Muscle of leg (tissue), 11 donors: ENCODE results near the gene TM9SF3. TPM values are rescaled to one million over a fixed set of nuclear protein-coding genes. Genes with fewer than 3 reads are reported as not detected.

ENCODE experiments used
- DNase-seq: peaks from one replicate; pipeline ENCODE4 v3.0.0; 2013
- H3K27ac ChIP-seq: one replicate; pipeline ENCODE4 v1.5.1; 2013; ENCODE audit warnings: mild to moderate bottlenecking, low read length, control low read depth
- H3K27me3 ChIP-seq: one replicate; pipeline ENCODE4 v1.6.1; 2013; ENCODE audit warnings: low read length; ENCODE audit not compliant: control insufficient read depth, insufficient read depth
- H3K36me3 ChIP-seq: one replicate; pipeline ENCODE4 v1.6.1; 2013; ENCODE audit warnings: low read length; ENCODE audit not compliant: control insufficient read depth, insufficient read depth
- H3K4me1 ChIP-seq: one replicate; pipeline ENCODE4 v1.6.1; 2013; ENCODE audit warnings: low read length; ENCODE audit not compliant: control insufficient read depth, insufficient read depth
- H3K4me3 ChIP-seq: one replicate; pipeline ENCODE4 v1.5.1; 2013; ENCODE audit warnings: low read length, control low read depth
- H3K9me3 ChIP-seq: replicated peaks from 2 replicates; pipeline ENCODE4 v1.6.1; 2013; ENCODE audit warnings: low read depth, low read length; ENCODE audit not compliant: control insufficient read depth
- WGBS: methylation state at CpG from one replicate; pipeline ENCODE4 v1.1.5; 2013; ENCODE audit warnings: missing lambda C conversion rate; ENCODE audit not compliant: insufficient coverage; 5-methylcytosine and 5-hydroxymethylcytosine counted together
- polyA plus RNA-seq, 8 donors: library from polyadenylated mRNA; unstranded; fragments of 120-200 nt; gene quantifications; one replicate each; pipeline versions ENCODE4 v1.2.1 to v1.2.3, GENCODE V29; 2013; ENCODE audit warnings: inconsistent platforms in 1 of 8, low replicate concordance in 1 of 8; ENCODE audit not compliant: insufficient read length in 8 of 8, insufficient read depth in 1 of 8
- total RNA-seq: library from RNA; stranded (reverse); fragments of 120-200 nt; gene quantifications from one replicate; pipeline ENCODE4 v1.2.4, GENCODE V29; 2013

TM9SF3 gene
- total and polyA plus RNA-seq, 9 donors: 60.8 to 105 (median 77.4) TPM

DNA sequence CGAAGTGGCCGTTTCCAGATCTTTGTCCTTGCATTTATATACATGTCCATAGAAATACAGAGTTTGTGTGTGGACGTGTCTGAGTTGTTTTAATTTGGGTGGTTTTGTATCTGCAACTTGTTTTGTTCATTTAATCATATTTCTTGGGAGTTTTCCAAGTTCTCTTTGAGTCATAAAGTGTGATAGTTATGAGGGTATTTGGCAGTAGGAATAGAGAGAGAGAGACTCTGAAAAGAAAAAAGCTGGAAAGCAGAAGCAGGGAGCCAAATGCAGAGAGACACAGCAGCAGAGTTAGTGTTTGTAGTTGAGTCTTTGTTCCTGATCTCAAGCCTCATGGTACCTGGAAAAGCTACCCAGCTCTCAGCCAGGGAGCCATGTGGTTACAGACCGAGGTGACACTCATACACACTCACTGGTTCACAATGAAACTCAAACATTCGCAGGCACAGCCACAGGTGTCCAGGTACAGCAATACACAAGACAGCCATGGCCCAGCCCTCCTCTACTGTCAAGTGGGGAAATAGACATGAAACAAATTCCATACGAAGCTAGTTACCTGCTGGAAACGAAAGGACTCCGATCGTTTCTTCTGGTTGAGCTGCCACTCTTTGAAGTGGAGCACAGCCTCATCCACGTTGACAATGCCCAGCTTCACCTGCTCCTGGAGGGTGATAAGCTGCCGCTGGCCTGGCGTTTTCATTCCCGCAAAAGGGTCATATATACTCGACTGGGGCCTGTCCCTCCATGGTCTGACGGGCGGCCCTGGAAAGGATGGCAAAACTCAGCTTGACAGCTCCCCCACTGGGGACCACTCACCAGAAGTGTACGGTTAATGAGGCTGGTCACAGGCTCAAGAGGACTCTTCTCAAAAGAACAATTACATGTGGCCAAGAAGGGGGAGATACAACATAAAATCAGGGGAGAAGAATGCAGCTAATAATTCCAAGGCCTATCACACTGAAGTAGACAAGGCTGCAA lies 33.3 kb upstream of the TM9SF3 start:
- no peaks in the 10 kb centered on the region for H3K27me3 ChIP-seq
- 87% methylated on average over 13 of the region's 17 CpGs for WGBS
- DNase-seq: no peak
- no peak overlapping the region for H3K4me3 ChIP-seq
- H3K4me1 ChIP-seq: no peaks in the 10 kb centered on the region
- no peaks in the 10 kb centered on the region for H3K36me3 ChIP-seq
- no peak overlapping the region for H3K27ac ChIP-seq
- no peaks in the 10 kb centered on the region for H3K9me3 ChIP-seq

DNA sequence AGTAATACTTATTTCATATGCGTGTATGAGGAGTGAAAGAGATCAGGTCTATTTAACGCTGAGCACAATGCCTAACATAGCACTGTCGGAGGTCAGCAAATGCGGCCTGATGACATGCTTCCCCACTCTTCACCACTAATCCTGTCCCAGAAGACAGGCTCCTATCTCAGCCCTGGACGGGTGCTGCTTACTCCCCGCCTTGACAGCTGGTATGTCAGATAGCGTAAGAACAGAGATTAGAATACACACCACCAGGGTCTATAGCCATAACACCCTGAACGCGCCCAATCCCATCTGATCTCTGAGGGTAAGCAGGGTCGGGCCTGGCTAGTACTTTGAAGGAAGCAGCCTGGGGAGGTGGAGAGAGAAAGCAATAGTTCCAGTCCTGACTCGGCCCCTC lies 32.3 kb upstream of the TM9SF3 start:
- Histone ChIP-seq H3K4me1 (no peaks in the 10 kb centered on the region), H3K27me3 (no peaks in the 10 kb centered on the region), H3K4me3 (no peak overlapping the region), H3K36me3 (no peaks in the 10 kb centered on the region), H3K27ac (no peak overlapping the region), H3K9me3 (no peaks in the 10 kb centered on the region)
- no peak for DNase-seq
- 76% methylated on average over 3 of the region's 11 CpGs for WGBS

DNA sequence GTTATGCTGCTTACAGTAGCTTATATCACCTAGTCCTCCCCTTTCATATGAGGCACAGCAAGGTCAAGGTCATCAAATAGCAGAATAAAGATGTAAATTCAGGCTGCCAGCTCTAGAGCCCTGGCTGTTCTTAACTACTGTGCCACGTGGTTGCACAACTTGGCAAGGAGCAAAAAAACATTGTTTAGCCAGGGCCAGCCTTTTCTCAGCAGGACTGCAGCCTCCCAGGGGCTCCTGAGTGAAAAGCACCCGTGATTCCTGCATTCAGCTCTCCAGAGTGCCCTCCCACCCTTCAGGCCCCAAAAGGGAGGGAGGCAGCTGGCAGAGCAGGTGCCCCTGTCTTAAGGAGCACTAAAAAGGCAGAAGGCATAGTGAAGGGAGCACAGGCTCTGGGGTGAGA lies 31.8 kb upstream of the TM9SF3 start:
- no peaks in the 10 kb centered on the region for H3K27me3 ChIP-seq
- H3K27ac ChIP-seq: no peak overlapping the region
- H3K4me1 ChIP-seq: no peaks in the 10 kb centered on the region
- WGBS: 22% methylated on average over 1 of the region's 2 CpGs
- DNase-seq: no peak
- H3K36me3 ChIP-seq: no peaks in the 10 kb centered on the region
- no peak overlapping the region for H3K4me3 ChIP-seq
- no peaks in the 10 kb centered on the region for H3K9me3 ChIP-seq

DNA sequence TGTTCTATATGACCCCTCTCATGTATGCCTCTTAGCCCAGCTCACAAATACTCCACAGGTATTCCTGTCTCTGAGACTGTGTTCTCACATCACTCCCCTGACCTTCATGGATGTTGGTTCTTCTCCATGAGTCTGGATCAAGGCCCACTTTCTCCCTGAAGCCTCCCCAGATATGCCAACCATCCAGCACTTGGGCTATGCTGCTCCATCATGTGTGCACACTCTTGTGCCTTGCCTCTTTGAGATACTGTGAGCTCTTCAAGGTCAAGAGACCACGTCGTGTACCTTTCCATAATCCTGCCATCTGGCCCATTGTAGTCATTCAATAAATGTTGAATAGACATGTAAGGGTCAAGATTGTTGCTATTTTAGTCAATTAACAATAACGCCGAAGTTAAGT lies 30.1 kb upstream of the TM9SF3 start:
- H3K27ac ChIP-seq: no peak overlapping the region
- H3K4me1 ChIP-seq: no peaks in the 10 kb centered on the region
- WGBS: 89% methylated on average over 4 of the region's 4 CpGs

DNA sequence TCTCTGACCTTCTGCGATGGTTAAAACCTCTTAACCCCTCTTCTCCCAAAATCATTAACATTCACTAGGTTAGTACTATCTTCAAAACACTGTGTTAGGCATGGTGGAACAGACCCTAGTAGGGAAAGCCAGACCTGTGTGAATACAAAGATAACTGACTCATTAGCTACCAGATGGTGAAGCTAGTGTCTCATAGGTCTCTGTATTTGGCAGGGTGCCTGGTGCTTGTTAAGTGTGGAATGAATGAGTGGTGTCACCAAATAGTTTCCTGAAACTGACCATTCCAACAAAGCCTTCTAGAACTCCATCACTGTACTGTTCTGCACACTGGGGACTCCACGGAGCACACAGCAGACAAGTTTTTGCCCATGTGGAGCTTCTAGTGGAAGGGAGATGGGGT lies 27.7 kb upstream of the TM9SF3 start:
- H3K27me3 ChIP-seq: no peaks in the 10 kb centered on the region
- H3K9me3 ChIP-seq: no peaks in the 10 kb centered on the region
- no peak overlapping the region for H3K27ac ChIP-seq
- WGBS: 60% methylated on average over 1 of the region's 2 CpGs
- H3K4me1 ChIP-seq: no peaks in the 10 kb centered on the region
- H3K36me3 ChIP-seq: no peaks in the 10 kb centered on the region
- no peak overlapping the region for H3K4me3 ChIP-seq
- DNase-seq: no peak

More for the DNA sequence above, 30.1 kb upstream of the TM9SF3 start:
- H3K4me3 ChIP-seq: no peak overlapping the region
- no peaks in the 10 kb centered on the region for H3K36me3 ChIP-seq
- H3K27me3 ChIP-seq: no peaks in the 10 kb centered on the region
- DNase-seq: no peak
- H3K9me3 ChIP-seq: no peaks in the 10 kb centered on the region

DNA sequence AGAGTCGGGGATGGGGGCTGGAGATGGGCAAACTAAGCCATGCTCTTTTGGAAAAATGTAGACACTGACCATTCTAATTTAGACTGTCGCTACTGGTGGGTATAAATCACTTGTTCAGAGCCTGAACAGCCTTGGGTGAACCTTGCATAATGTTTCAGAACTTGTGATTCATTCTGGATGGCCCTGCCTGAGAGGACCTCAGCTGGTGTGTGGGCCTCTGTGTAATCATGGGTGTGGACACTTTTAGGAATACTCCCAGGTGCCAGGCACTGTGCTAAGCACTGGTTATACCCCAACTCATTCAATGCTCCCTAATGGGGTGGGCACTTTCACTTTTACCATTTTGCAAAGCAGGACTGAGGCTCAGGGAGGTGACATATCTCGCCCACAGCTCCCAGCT lies 26.8 kb upstream of the TM9SF3 start:
- Histone ChIP-seq H3K36me3 (no peaks in the 10 kb centered on the region), H3K4me1 (no peaks in the 10 kb centered on the region)
- 86% methylated on average over 1 of the region's 3 CpGs for WGBS

DNA sequence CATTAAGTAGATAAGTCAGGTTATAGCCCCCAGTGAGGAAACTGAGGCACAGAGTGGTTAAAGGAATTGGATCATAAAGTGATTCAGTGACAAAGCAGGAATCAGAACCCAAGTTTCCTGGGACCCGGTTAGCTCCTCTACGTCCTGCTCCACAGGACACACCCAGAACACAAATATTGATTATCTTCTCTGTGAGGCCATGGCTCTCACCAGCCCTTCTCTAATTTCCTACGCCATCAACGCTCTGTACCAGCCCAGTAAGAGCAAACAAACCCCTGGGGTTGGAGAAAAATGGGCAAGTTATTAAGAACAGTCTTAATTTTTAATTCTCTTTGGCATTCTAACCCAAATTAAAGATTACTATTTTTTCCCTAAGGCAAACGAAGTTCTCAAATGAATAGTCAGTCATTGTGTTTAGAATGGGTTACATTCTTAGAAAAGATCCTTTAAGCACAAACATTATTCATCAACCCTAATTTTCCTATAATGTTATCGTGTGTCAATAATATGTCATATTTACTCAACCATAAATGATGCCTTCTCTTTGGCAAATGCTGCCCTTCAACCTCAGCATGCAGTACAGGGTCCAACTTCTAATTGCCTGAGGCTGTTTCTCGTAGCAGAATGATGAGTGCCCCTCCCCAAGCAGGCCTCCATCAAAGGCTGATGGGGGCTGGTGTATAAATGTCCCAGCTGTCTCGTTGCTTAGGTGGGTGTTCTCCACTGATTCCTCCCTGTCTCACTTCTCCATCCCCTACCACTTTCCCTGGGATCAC lies 25.4 kb upstream of the TM9SF3 start:
- no peak for DNase-seq
- no peaks in the 10 kb centered on the region for H3K9me3 ChIP-seq
- H3K27me3 ChIP-seq: no peaks in the 10 kb centered on the region
- no CpG with 5 or more reads among the region's 8 CpGs for WGBS
- peaks cover 2% of the 10 kb centered on the region for H3K4me1 ChIP-seq
- H3K27ac ChIP-seq: no peak overlapping the region
- H3K36me3 ChIP-seq: no peaks in the 10 kb centered on the region
- H3K4me3 ChIP-seq: no peak overlapping the region

More for the DNA sequence above, 26.8 kb upstream of the TM9SF3 start:
- no peak overlapping the region for H3K27ac ChIP-seq
- H3K9me3 ChIP-seq: no peaks in the 10 kb centered on the region
- H3K27me3 ChIP-seq: no peaks in the 10 kb centered on the region
- H3K4me3 ChIP-seq: no peak overlapping the region
- DNase-seq: no peak

DNA sequence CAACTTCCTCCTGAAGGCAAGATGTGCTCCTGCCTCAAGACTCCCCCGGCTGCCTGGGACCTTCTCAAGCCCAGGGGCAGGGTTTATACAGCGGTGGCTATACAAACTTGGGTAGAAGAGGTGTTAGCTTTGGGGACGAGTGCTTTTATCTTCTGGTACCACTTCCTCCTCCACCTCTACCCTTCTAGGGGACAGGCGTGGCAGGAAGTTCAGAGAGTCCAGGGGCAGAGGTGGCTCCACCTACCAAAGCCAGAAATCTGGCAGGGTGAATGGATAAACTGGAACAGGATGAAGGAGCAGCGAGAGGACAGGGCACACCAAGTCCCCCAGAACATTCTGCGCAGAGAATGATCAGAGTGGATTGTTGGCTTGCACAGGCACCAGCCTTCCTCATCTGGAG lies 24.0 kb upstream of the TM9SF3 start:
- no peak overlapping the region for H3K4me3 ChIP-seq
- H3K27ac ChIP-seq: no peak overlapping the region
- H3K9me3 ChIP-seq: no peaks in the 10 kb centered on the region
- no peak for DNase-seq
- no peaks in the 10 kb centered on the region for H3K27me3 ChIP-seq
- H3K36me3 ChIP-seq: no peaks in the 10 kb centered on the region
- 90% methylated on average over 2 of the region's 6 CpGs for WGBS
- peaks cover 8% of the 10 kb centered on the region for H3K4me1 ChIP-seq

DNA sequence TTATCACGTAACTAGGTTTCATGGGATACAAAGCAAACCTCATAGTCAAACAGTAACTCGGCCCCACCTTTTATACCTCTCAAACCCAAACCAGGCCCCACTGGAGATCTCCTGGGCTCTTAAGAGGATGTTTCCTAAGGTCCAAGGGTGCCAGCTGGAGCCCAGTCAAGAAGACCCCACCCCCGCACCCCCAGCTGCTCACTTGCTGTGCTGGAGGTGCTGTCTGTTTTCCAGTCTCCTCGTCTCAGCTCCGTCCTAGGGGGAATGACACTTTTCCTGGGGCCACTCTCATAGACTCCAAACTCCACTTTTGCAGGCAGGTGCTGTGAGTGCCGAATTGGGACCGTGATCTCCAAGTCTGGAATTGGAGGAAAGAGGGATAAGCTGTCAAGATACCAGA lies 22.7 kb upstream of the TM9SF3 start:
- no peaks in the 10 kb centered on the region for H3K27me3 ChIP-seq
- no peaks in the 10 kb centered on the region for H3K36me3 ChIP-seq
- H3K27ac ChIP-seq: no peak overlapping the region
- peaks cover 8% of the 10 kb centered on the region for H3K4me1 ChIP-seq
- H3K9me3 ChIP-seq: no peaks in the 10 kb centered on the region
- no CpG with 5 or more reads among the region's 7 CpGs for WGBS
- no peak for DNase-seq
- no peak overlapping the region for H3K4me3 ChIP-seq

DNA sequence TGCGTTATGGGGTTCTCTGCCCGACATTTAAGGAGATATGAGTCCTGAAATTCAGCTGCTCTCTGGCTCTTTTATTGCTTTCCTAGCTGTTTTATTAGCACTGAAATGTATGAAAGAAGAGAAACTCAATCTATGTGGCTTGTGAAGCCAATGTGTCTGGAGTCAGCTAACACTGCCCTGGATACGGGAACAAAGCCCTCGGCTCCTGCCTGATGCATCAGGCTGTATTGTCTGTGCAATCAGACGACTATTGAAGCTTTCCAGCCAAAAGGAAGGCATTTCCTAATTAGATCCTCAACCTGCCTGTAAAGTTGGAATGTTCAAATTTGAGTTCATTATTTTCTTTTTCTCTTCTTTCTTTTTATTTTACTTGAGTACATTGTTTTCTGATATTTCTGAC lies 22.0 kb upstream of the TM9SF3 start:
- no peak overlapping the region for H3K4me3 ChIP-seq
- no CpG with 5 or more reads among the region's 5 CpGs for WGBS
- DNase-seq: no peak
- H3K27ac ChIP-seq: no peak overlapping the region
- peaks cover 8% of the 10 kb centered on the region for H3K4me1 ChIP-seq
- no peaks in the 10 kb centered on the region for H3K36me3 ChIP-seq
- no peaks in the 10 kb centered on the region for H3K27me3 ChIP-seq
- no peaks in the 10 kb centered on the region for H3K9me3 ChIP-seq
